H9 (cell line): ENCODE data around the gene NPFFR2. TPM values are rescaled to one million over a fixed set of nuclear protein-coding genes. Genes with fewer than 3 reads are reported as not detected.

Experiments
- DNase-seq: peaks from one replicate; pipeline ENCODE4 v3.0.0-alpha.2; 2017
- H2AFZ ChIP-seq: one replicate; pipeline ENCODE4 v1.6.1; 2013; ENCODE audit warnings: mild to moderate bottlenecking, low read length, control low read depth, moderate library complexity
- H2AK5ac ChIP-seq: 2 replicates; pipeline ENCODE4 v1.6.1; 2013; ENCODE audit warnings: low read length, control low read depth, mixed read lengths; ENCODE audit not compliant: insufficient read length
- H2BK120ac ChIP-seq: one replicate; pipeline ENCODE4 v1.6.1; 2013; ENCODE audit warnings: low read depth, mild to moderate bottlenecking, low read length, control low read depth, inconsistent platforms; ENCODE audit not compliant: poor library complexity, severe bottlenecking
- H2BK12ac ChIP-seq: 2 replicates; pipeline ENCODE4 v1.6.1; 2013; ENCODE audit warnings: low read length, control low read depth, mixed read lengths, low read depth; ENCODE audit not compliant: insufficient read length
- H2BK15ac ChIP-seq: 2 replicates; pipeline ENCODE4 v1.6.1; 2013; ENCODE audit warnings: low read depth, low read length, control low read depth
- H2BK20ac ChIP-seq: one replicate; pipeline ENCODE4 v1.6.1; 2013; ENCODE audit warnings: low read depth, mild to moderate bottlenecking, low read length, control low read depth, inconsistent platforms; ENCODE audit not compliant: poor library complexity, severe bottlenecking
- H2BK5ac ChIP-seq: 2 replicates; pipeline ENCODE4 v1.6.1; 2013; ENCODE audit warnings: low read length, control low read depth, mixed read lengths; ENCODE audit not compliant: insufficient read length
- H3K14ac ChIP-seq: 2 replicates; pipeline ENCODE4 v1.6.1; 2013; ENCODE audit warnings: low read length, control low read depth; ENCODE audit not compliant: insufficient read depth
- H3K18ac ChIP-seq: 2 replicates; pipeline ENCODE4 v1.6.1; 2013; ENCODE audit warnings: low read depth, mild to moderate bottlenecking, mixed read lengths, low read length, control low read depth; ENCODE audit not compliant: insufficient read length
- H3K23ac ChIP-seq: 2 replicates; pipeline ENCODE4 v1.6.1; 2013; ENCODE audit warnings: low read length, control low read depth, mixed read lengths, low read depth; ENCODE audit not compliant: insufficient read length
- H3K23me2 ChIP-seq: 2 replicates; pipeline ENCODE4 v1.6.1; 2013; ENCODE audit warnings: low read depth, mild to moderate bottlenecking, mixed read lengths, low read length, control low read depth; ENCODE audit not compliant: insufficient read length, poor library complexity, severe bottlenecking
- H3K27ac ChIP-seq: 2 replicates; pipeline ENCODE4 v1.5.1; 2013; ENCODE audit warnings: low read length, control low read depth, mixed read lengths, low read depth; ENCODE audit not compliant: insufficient read length
- H3K27me3 ChIP-seq: 2 replicates; pipeline ENCODE4 v1.6.1; 2013; ENCODE audit warnings: low read length, control low read depth, inconsistent platforms; ENCODE audit not compliant: insufficient read depth
- H3K4ac ChIP-seq: 2 replicates; pipeline ENCODE4 v1.6.1; 2013; ENCODE audit warnings: low read depth, mild to moderate bottlenecking, control low read depth, inconsistent platforms, low read length, moderate library complexity
- H3K4me1 ChIP-seq: 2 replicates; pipeline ENCODE4 v1.6.1; 2013; ENCODE audit warnings: low read length, control low read depth, inconsistent platforms; ENCODE audit not compliant: insufficient read depth
- H3K4me2 ChIP-seq: 2 replicates; pipeline ENCODE4 v1.6.1; 2013; ENCODE audit warnings: low read length, control low read depth, mixed read lengths; ENCODE audit not compliant: insufficient read length, insufficient read depth
- H3K56ac ChIP-seq: 2 replicates; pipeline ENCODE4 v1.6.1; 2013; ENCODE audit warnings: low read depth, mild to moderate bottlenecking, mixed read lengths, low read length, control low read depth; ENCODE audit not compliant: insufficient read length
- H3K79me1 ChIP-seq: 2 replicates; pipeline ENCODE4 v1.6.1; 2013; ENCODE audit warnings: low read depth, mild to moderate bottlenecking, moderate library complexity, low read length, control low read depth, inconsistent platforms; ENCODE audit not compliant: insufficient read depth, poor library complexity, severe bottlenecking
- H3K79me2 ChIP-seq: 2 replicates; pipeline ENCODE4 v1.6.1; 2013; ENCODE audit warnings: low read length, control low read depth, inconsistent platforms; ENCODE audit not compliant: insufficient read depth
- H3K9ac ChIP-seq: 2 replicates; pipeline ENCODE4 v1.6.1; 2013; ENCODE audit warnings: low read length, control low read depth, mixed read lengths; ENCODE audit not compliant: insufficient read length; ENCODE audit errors: extremely low read depth
- H3K9me3 ChIP-seq: one replicate; pipeline ENCODE4 v1.6.1; 2013; ENCODE audit warnings: low read depth, low read length, inconsistent platforms; ENCODE audit not compliant: control insufficient read depth
- H3T11ph ChIP-seq: one replicate; pipeline ENCODE4 v1.6.1; 2013; ENCODE audit warnings: mild to moderate bottlenecking, low read length, control low read depth, inconsistent platforms
- H4K20me1 ChIP-seq: one replicate; pipeline ENCODE4 v1.6.1; 2013; ENCODE audit not compliant: control insufficient read depth, insufficient read length, insufficient read depth
- H4K5ac ChIP-seq: 2 replicates; pipeline ENCODE4 v1.6.1; 2013; ENCODE audit warnings: low read depth, mild to moderate bottlenecking, mixed read lengths, low read length, control low read depth; ENCODE audit not compliant: insufficient read length
- H4K8ac ChIP-seq: replicated peaks from 2 replicates; pipeline ENCODE4 v1.6.1; 2013; ENCODE audit warnings: low read length, control low read depth, mixed read lengths, low read depth; ENCODE audit not compliant: insufficient read length
- H4K91ac ChIP-seq: 2 replicates; pipeline ENCODE4 v1.6.1; 2013; ENCODE audit warnings: low read depth, mild to moderate bottlenecking, moderate library complexity, mixed read lengths, low read length, control low read depth; ENCODE audit not compliant: insufficient read length
- H3K27ac Mint-ChIP-seq, 3 experiments: 2 replicates in 2 of 3; 3 replicates in 1 of 3; pipeline ENCODE4 v1.8.0; 2020 to 2021; ENCODE audit warnings: mixed read lengths in 3 of 3, mild to moderate bottlenecking in 1 of 3, moderate library complexity in 1 of 3
- H3K27me3 Mint-ChIP-seq: 2 replicates; pipeline ENCODE4 v1.8.0; 2021; ENCODE audit warnings: low read depth, mild to moderate bottlenecking, moderate library complexity, mixed read lengths
- H3K36me3 Mint-ChIP-seq, 3 experiments: 2 replicates in 2 of 3; 3 replicates in 1 of 3; pipeline ENCODE4 v1.8.0; 2020 to 2021; ENCODE audit warnings: low read depth in 3 of 3, mixed read lengths in 3 of 3; ENCODE audit not compliant: insufficient read depth in 1 of 3
- H3K4me1 Mint-ChIP-seq, 2 experiments: 2 replicates each; pipeline ENCODE4 v1.8.0; 2020; ENCODE audit warnings: mixed read lengths in 2 of 2
- H3K4me3 Mint-ChIP-seq, 2 experiments: 2 replicates in 1 of 2; 3 replicates in 1 of 2; pipeline ENCODE4 v1.8.0; 2020 to 2021; ENCODE audit warnings: mild to moderate bottlenecking in 2 of 2, mixed read lengths in 2 of 2, moderate library complexity in 1 of 2
- H3K9me3 Mint-ChIP-seq, 2 experiments: 2 replicates in 1 of 2; 3 replicates in 1 of 2; pipeline ENCODE4 v1.8.0; 2020; ENCODE audit warnings: mild to moderate bottlenecking in 2 of 2, mixed read lengths in 2 of 2, moderate library complexity in 1 of 2
- CTCF ChIP-seq: fragments of 200-600 bp; sonication (generic); conservative IDR thresholded peaks from 3 replicates; pipeline ENCODE4 v1.8.0; 2021; ENCODE audit warnings: antibody characterized with exemption, mild to moderate bottlenecking
- WGBS: extraction: QIAGEN DNeasy Blood & Tissue Kit; methylation state at CpG from one replicate; pipeline ENCODE4 v1.1.7; 2013; ENCODE audit warnings: missing lambda C conversion rate, low lambda C conversion rate, mixed read lengths; ENCODE audit not compliant: insufficient read length; ENCODE audit errors: extremely low coverage; 5-methylcytosine and 5-hydroxymethylcytosine counted together
- total RNA-seq: library from RNA; stranded (reverse); gene quantifications from 2 replicates; pipeline ENCODE4 v1.2.1, GENCODE V29; 2021

The NPFFR2 gene
- total RNA-seq, 1 experiment from 2014 or later: 7.3 TPM

GRCh38 chr4:72179342-72179741 lies 147.5 kb downstream of the NPFFR2 start:
- Histone ChIP-seq H2BK120ac (no peak overlapping the region), H3K4me1 (no peaks in the 10 kb centered on the region), H2BK20ac (no peak overlapping the region), H3K9ac (no peak overlapping the region), H3K23me2 (no peaks in the 10 kb centered on the region), H4K91ac (no peak overlapping the region), H2BK12ac (no peak overlapping the region), H3K23ac (no peak overlapping the region), H3K18ac (no peak overlapping the region), H2BK5ac (no peak overlapping the region), H2BK15ac (no peak overlapping the region), H3K27ac (no peak overlapping the region), H4K20me1 (no peaks in the 10 kb centered on the region), H2AFZ (no peak overlapping the region), H3K9me3 (no peaks in the 10 kb centered on the region), H3T11ph (no peak overlapping the region), H3K79me1 (no peaks in the 10 kb centered on the region), H3K4ac (no peak overlapping the region), H3K79me2 (no peaks in the 10 kb centered on the region), H2AK5ac (no peak overlapping the region), H3K56ac (no peak overlapping the region), H4K8ac (no peak overlapping the region), H3K14ac (no peak overlapping the region), H3K4me2 (no peak overlapping the region), H3K27me3 (no peaks in the 10 kb centered on the region), H4K5ac (no peak overlapping the region)
- peaks cover 18 to 28% (median 27%) of the 10 kb centered on the region in 3 experiments for H3K36me3 Mint-ChIP-seq
- no peak overlapping the region for H3K4me3 Mint-ChIP-seq
- no peak for DNase-seq
- H3K9me3 Mint-ChIP-seq: peaks cover 19 to 27% of the 10 kb centered on the region in 2 experiments
- no peaks in the 10 kb centered on the region for H3K4me1 Mint-ChIP-seq
- H3K27me3 Mint-ChIP-seq: no peaks in the 10 kb centered on the region
- no peak for TF ChIP-seq CTCF
- WGBS: no CpG with 5 or more reads among the region's 1 CpG
- H3K27ac Mint-ChIP-seq: no peak overlapping the region
